ENCODE results near the gene IL1R2. TPM values are rescaled to one million over a fixed set of nuclear protein-coding genes. Genes with fewer than 3 reads are reported as not detected.
A peak's percentile ranks its signal among the peaks of the same experiment; 100 is the strongest.

IL1R2 gene
- total RNA-seq, result 1 to 10 TPM; 2.7 to 6.1 (median 3.6) TPM

GRCh38 chr2:101991721-101992145 lies at the start of gene IL1R2:
TSS of gene IL1R2 (plus strand) at chr2:101991960. CDS start at chr2:102008576, 16,616 bp downstream.
- TF ChIP-seq POLR2A (IDR thresholded peaks at IDR 0.05), result no peak
- TF ChIP-seq CTCF (IDR thresholded peaks at IDR 0.05), result peak in 4 of 6 experiments; percentile 55 to 99 (median 80)

GRCh38 chr2:101942851-101943250 lies 48.9 kb upstream of the IL1R2 start:
- intact Hi-C loops (cut with DNase I), result no loop called here
- no peak overlapping the region for H3K27ac ChIP-seq
- H3K4me1 ChIP-seq, result no peaks in the 10 kb centered on the region
- DNase-seq, result no peak
- no peak overlapping the region for H3K4me3 ChIP-seq (replicated peaks in 1 of 3)
- H3K9me3 ChIP-seq, result no peaks in the 10 kb centered on the region
- 82 to 86% methylated on average over 3 of the region's 3 CpGs for WGBS, 2 donors
- TF ChIP-seq POLR2A (IDR thresholded peaks at IDR 0.05), result no peak
- no peak for TF ChIP-seq CTCF (IDR thresholded peaks at IDR 0.05)
- H3K36me3 ChIP-seq, result no peaks in the 10 kb centered on the region
- no peaks in the 10 kb centered on the region for H3K27me3 ChIP-seq

More at GRCh38 chr2:101991721-101992145, at the start of gene IL1R2:
- no peaks in the 10 kb centered on the region for H3K27me3 ChIP-seq
- peak within 1 kb of the TSS in 2 of 3 donors; percentile 13 to 43 for H3K27ac ChIP-seq
- peak; percentile 81 to 86 for DNase-seq
- no peak within 1 kb of the TSS for H3K4me3 ChIP-seq (replicated peaks in 1 of 3)
- H3K4me1 ChIP-seq, result peaks cover 26 to 28% of the 10 kb centered on the region in 2 donors
- WGBS, 2 donors, result 50 to 55% methylated on average over 8 of the region's 8 CpGs
- H3K9me3 ChIP-seq, result no peaks in the 10 kb centered on the region
- no peaks in the 10 kb centered on the region for H3K36me3 ChIP-seq
- intact Hi-C loops (cut with DNase I), result no loop called here

- TF ChIP-seq CTCF (IDR thresholded peaks at IDR 0.05), result no peak
- no peak for TF ChIP-seq POLR2A (IDR thresholded peaks at IDR 0.05)
- 68 to 87% methylated on average over 3 of the region's 3 CpGs for WGBS, 2 donors
- intact Hi-C loops (cut with DNase I), result no loop called here
- Histone ChIP-seq H3K4me3 (replicated peaks in 1 of 3) (no peak overlapping the region), H3K9me3 (no peaks in the 10 kb centered on the region), H3K27ac (no peak overlapping the region), H3K4me1 (no peaks in the 10 kb centered on the region), H3K36me3 (no peaks in the 10 kb centered on the region), H3K27me3 (no peaks in the 10 kb centered on the region)
- DNase-seq, result no peak
These were observed 45.3 kb upstream of the IL1R2 start for GRCh38 chr2:101946372-101947039.

- DNase-seq, result no peak
- H3K27ac ChIP-seq, result no peak overlapping the region
- 74 to 89% methylated on average over 3 of the region's 3 CpGs for WGBS, 2 donors
- H3K9me3 ChIP-seq, result no peaks in the 10 kb centered on the region
- no peak overlapping the region for H3K4me3 ChIP-seq (replicated peaks in 1 of 3)
- H3K27me3 ChIP-seq, result no peaks in the 10 kb centered on the region
- H3K4me1 ChIP-seq, result no peaks in the 10 kb centered on the region
- intact Hi-C loops (cut with DNase I), result no loop called here
- no peak for TF ChIP-seq CTCF (IDR thresholded peaks at IDR 0.05)
- no peak for TF ChIP-seq POLR2A (IDR thresholded peaks at IDR 0.05)
- no peaks in the 10 kb centered on the region for H3K36me3 ChIP-seq
These were observed 44.4 kb upstream of the IL1R2 start for GRCh38 chr2:101947374-101947773.

- Histone ChIP-seq H3K27ac (no peak overlapping the region), H3K4me3 (replicated peaks in 1 of 3) (no peak overlapping the region), H3K4me1 (no peaks in the 10 kb centered on the region), H3K27me3 (no peaks in the 10 kb centered on the region), H3K9me3 (no peaks in the 10 kb centered on the region), H3K36me3 (no peaks in the 10 kb centered on the region)
- intact Hi-C loops (cut with DNase I), result no loop called here
- no peak for TF ChIP-seq POLR2A (IDR thresholded peaks at IDR 0.05)
- TF ChIP-seq CTCF (IDR thresholded peaks at IDR 0.05), result no peak
- DNase-seq, result no peak
These were observed 43.1 kb upstream of the IL1R2 start for GRCh38 chr2:101948625-101949155.
